Ecto neural progenitor cell (in vitro differentiated cells): ENCODE data around the gene CYTH3.

Experiments used
- DNase-seq: peaks from one replicate; pipeline ENCODE4 v3.0.0-alpha.2; 2018; ENCODE audit warnings: low spot score

The CYTH3 gene

DNA sequence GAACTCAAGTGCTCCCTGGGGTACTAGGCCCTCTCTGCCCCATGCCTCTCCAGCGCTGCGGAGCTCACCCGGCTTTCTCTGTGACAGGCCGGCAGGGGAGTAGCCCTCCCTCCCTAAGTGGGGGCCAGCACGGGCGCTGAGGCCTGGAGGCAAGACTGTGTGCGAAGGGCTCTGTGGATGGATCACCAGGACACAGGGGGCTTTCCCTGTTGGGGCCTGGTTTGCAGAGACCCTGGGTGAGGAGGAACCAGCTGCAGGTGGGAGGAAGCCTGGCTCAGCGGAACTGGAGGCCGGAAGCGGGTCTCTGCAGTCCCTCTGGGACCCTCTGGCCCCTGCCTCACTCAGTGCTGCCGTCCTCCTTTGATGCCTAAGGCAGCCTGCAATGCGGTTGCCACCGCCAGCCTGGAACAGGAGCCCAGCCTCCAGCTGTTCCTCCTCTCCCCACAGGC lies 106.0 kb downstream of the CYTH3 start:
- no peak for DNase-seq

DNA sequence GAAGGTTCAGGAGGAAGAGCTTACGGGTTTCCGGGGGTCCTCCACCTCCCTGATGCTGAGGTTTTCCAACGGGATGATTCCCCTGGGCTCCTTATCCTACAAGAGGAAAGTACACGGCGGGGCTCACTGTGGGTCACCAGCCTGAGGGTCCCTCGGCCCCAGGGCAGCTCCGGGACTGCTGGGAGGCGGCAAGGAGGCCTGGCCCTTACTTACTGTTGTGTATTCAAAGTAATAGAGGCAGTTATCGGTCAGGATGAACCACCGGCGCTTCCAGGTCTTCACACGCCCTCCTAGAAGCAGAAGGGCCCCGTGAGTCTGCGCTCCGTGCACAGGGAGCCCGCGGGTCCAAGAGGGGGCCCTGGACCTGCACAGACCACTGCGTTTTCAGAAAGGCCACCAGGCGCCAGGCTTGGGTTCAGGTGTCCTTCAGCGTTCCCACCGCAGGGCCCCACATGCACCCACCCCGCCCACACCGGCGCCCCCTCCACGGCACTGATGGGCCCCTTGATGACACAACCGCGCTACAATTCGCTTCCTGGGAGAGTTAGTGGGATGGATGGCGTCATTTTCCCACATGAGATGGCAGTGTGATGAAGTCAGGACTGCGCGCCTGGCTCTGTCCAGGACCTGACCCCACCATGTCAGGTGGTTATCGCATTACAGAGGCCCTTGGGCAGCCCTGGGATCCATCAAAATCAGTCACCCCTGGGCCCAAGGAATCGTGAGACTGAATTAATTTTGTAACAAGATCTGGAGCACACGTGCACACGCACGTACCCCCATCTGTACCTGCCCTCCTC lies 106.7 kb downstream of the CYTH3 start:
- no peak for DNase-seq

DNA sequence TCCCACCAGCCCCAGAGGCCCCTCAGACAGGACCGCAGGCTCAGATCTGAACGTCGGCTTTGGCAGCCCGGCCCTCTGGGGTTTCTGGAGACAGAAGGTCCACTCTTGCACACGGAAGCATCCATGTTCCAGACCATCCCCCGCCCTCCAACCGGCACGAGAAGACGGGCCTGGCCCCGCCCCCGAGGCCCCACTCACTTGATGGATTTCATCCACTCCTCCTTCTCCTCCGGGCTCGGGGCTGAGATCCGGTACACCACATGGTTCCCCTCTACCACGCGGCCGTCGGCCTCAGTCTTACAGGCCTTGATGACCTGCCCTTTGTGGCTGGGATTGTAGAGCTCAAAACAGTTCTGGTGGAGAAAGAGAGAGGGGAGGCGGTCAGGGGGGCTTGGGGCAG lies 107.3 kb downstream of the CYTH3 start:
- DNase-seq = no peak

DNA sequence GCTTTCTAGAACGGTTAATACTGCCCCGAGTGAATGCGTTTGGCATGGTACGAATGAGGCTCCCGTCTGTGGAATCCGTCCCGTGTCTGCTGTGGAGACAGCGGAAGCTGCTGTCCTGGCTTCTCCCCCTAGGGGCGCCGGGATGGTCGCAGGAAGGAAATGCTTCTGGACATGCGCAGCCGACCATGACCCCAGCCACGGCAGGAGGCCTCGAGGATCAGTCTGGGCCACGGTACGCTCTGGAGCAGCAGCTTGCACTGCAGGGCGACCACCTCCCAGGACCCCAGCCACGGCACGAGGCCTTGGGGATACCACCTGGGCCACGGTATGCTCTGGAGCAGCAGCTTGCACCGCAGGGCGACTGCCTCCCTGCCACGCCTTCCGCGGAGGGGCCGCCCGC lies 107.9 kb downstream of the CYTH3 start:
- DNase-seq = no peak

DNA sequence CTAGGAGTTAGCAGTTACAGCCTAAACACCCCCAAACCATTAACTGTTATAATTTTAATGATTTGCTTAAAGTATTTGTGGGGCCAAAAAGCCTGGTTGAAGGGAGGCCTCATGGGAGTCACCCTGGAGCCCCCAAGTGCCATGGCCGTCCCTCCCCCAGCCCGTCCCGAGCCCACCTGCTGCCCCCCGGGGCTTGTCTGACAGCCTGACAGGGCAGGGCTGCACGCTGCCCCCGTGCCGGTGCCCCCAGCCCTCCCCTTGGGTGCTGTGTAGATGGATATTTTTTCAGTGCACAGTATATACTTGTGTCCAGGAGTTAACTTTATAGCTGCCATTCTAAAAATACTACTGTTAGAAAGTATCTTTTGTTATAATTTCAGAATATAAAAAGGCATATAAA lies 108.4 kb downstream of the CYTH3 start:
- no peak for DNase-seq

DNA sequence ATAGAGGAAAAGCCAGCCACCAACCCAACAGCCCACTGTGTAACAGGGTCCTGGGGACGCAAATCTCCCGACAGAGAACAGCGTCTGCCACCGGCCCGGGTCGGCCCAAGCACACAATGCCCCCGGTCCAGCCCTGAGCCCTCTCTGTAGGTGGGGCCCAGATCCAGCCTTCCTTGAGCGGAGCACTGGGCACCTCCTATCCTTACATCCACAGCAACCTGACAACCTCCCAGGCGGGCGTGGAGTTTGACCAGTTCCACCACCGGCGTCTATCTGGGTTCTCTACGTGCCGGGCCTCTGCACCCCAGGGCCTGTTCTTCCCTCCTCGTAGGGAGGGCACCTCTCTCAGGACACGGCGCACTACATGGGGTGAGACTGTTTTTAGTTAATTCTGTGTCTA lies 109.0 kb downstream of the CYTH3 start:
- DNase-seq = no peak

DNA sequence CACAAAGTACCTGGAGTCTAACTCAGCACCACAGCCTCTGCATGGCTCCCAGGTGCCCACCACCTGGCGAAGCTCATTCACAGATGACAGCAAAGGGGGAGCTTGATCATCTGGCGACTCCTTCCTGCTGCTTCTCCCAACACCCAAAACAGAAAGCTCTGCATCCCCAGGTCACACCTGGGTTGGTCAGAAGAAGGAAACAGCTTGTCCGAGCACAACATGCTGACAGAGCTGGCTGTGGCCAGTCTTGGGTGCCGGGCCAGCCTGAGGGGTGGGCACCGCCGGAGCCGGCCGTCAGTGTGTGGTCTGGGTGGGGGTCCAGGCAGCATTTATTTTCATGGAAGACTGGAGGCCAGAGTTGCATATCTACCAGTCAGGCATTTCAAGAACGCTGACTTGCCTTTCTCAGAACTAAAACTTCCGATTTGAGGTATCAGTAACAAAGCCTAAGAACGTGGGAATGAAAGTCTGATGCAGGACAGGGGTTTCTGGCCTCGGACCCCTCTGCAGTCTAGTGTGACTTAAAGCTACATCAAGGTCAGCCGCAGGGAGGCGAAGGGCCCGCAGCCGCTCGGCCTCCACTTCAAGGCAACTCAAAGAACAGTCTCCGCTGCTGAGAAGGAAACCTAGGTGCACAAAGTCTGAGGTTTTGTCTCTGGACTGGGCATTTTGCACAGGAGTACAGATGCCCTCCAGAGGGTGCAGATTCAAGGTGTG lies 109.6 kb downstream of the CYTH3 start:
- no peak for DNase-seq

DNA sequence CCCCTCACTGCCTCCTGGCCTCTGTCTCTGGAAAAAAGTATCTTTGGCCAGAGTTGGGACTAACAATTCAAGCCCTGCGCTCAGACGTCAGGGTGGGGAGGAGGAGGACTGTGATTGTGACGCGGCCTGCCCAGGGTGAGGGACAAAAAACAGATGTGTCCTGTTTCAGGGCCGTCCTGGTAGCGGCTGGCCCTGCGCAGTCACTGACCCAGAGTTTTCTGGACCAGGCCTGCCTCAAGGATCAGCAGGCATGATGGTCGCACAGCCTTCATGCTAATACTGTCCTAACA lies 110.1 kb downstream of the CYTH3 start:
- DNase-seq = no peak

DNA sequence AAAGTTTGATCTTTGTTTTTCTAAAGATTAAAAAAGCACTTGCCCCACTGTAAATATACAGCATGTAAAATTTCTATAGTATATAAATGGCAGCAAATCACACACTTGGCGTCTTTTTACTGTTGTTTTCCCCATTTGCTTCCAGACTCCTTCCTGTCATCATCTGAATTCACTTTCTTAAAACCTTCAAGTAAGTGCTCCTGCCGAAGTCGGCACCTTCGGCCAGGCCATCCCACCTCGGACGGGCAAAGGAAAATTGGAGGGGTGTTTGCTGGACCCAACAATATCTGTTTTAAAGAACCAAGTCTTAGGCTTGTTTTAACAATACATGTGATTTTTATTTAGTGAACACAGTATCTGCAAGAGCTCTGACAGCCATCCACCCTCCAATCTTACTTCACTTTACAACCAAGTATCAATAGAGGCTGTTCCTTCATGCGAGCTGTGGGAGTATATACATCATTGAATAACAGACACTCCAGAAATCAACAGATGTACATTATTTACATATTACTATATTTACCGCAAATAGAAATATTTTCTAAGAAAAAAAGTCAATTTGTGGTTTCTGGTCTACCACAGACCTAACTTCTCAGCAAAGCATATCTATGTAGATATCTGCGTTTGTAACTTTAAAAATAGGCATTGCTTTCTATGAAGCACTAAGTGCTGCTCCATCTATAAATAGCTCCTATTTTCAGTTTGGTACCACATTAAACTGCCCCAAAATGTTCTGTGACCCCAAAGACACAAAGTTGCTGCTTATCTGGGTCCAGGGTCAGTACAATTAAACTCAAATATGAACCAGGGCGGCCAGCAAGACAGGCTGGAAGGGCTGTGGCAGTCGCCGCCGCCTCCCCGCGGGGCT lies 110.7 kb downstream of the CYTH3 start:
- DNase-seq = no peak

DNA sequence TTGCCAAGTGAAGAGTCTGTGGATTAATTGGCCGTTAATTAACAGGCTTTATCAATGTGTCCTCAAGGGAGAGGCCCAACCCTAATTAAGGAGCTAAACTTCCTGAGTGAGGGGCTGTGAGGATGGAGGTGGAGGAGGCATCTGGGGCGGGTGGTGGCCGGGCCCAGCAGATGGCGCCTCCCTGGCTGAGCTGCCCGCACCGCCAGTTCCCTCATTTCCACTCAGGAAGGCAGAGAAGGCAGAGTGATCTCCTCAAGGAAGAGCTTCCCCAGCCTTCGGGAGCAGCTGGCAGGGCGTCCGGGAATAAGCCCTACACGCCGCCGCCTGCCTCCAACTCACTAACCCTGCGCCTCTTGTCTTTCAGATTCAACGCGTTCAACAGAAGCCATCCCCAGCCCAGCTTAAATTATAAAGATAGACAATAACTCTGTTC lies 112.2 kb downstream of the CYTH3 start:
- peak; percentile 80 for DNase-seq

DNA sequence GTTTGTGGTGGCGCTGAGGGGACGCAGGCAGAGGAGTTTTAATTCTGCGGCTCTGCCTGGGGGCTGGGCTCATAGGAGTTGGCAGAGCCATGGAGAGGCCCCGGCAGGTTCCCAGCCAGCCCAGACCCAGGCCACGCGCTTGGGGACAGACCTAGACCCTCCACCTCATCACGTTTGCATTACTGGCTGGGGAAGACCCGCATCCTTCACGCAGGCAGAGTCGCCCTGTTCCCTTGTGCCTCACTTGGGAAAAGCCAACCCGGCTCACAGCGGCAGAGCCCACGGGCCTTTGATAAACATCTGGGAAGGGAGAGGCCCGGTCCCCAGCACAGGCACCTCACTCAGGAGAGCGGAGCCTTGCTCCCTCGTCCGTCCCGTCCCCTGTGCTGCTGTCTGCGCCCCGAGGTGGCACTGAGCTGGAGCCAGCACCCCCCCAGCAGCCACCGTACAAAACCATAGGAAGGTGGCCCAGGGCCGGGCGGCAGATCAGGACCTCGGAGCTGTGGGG lies 112.8 kb downstream of the CYTH3 start:
- DNase-seq = no peak

DNA sequence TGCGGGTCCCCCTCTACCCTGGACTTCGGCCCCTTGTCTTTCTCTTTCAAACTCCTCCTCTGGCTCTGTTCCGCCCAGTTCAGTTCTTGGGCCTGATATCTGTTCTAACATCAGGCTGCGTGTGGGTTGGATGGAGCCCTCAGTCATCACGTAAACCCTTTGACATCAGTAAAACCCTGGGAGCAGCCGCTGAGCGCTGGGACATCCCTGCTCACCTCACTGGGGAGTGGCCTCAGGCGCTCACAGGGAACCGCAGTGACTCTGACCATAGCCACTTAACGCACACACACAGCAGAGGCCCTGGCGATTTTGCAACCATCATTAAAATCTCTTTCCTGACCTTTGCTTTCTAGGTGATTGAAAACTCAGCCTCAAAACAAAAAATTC lies 113.3 kb downstream of the CYTH3 start:
- DNase-seq = no peak

DNA sequence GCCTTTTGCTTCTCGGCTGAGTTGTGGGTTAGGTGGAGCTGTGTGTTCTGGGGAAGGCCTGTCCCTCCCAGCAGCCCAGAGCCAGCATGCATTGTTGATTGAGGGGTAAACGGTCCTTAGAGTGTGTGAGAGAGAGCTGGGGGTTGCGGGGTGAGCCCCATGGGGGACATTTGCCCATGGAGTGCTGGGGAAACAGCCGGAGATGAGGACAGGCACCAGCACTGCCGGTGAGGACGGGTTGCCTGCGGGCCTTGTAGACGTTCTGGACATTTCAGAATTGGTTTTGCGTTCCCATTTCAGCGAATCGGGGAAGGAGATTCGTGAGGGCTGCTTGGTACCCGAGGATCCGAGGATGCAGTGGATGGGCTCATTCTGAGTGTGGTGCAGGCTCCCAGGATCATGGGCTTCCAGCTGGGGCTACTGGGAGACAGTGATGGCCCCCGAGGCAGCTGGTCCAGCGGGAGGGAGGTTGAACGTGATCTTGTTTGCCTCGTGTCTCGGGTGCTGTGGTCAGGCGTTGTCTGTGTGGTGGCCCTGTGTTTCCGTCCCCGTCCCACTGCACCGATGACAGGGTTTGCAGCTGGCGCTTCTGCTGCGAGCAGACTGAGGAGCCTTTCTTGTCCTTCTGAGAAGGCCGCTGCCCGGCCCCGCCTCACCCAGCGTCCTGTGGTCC lies 113.9 kb downstream of the CYTH3 start:
- DNase-seq = no peak

DNA sequence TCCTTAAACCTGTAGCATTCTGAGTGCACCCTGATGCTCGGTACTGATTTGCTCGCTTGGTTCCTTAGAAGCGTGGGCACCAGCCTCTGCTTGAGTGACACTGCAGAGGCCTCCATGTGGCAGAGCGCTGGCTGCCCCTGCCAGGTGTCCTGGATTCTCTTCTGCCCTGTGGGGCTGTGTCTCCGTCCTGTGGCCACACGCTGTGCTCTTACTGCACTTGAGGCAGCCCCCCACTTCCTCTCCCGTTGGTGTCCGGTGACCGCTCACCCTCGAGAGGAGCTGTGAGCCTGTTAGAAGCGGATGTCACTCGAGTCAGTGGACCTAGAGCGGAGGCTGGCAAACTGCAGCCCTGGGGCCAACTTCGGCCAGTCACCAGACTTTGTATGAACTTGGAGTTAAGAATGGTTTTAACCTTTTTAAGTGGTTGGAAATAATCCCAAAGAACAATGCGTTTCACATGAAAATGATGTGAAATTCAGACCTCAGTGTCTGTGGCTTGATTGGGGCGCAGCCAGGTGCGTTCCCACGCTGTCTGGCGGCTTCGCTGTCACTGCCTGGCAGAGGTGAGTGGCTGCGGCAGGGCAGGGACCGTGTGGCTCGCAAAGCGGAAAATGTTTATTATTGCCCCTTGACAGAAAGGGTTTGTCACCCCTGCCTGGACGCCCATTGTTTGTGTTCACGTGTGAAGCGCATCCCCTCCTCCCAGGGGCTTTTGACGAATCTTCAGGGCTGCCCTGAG lies 114.6 kb downstream of the CYTH3 start:
- DNase-seq = no peak

DNA sequence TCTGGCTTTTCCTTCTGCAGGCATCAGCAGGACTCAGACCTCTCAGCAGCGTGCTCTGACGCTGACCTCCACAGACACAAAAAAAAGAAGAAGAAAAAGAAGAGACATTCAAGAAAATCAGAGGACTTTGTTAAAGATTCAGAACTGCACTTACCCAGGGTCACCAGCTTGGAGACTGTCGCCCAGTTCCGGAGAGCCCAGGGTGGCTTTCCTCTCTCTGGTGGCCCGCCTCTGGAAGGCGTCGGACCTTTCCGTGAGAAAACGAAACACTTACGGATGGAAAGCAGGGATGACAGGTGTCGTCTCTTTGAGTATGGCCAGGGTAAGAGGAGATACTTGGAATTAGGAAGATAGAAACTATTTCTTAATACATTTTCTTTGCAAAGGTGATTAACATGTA lies 115.7 kb downstream of the CYTH3 start:
- no peak for DNase-seq

DNA sequence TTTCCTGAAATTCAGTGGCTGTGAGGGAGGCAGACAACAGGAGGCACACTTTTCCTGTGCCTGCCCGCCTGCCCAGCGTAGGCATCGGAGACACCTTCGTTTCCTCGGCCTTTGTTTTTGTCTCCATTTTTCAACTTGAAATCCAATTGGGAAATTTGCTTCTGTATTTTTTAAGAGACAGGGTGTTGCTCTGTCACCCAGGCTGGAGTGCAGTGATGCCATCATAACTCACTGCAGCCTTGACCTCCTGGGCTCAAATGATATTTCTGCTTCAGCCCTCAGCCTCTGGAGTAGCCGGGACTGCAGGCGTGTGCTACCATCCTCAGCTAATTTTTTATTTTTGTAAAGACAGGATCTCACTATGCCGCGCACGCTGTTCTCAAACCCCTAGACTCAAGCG lies 116.8 kb downstream of the CYTH3 start:
- no peak for DNase-seq

DNA sequence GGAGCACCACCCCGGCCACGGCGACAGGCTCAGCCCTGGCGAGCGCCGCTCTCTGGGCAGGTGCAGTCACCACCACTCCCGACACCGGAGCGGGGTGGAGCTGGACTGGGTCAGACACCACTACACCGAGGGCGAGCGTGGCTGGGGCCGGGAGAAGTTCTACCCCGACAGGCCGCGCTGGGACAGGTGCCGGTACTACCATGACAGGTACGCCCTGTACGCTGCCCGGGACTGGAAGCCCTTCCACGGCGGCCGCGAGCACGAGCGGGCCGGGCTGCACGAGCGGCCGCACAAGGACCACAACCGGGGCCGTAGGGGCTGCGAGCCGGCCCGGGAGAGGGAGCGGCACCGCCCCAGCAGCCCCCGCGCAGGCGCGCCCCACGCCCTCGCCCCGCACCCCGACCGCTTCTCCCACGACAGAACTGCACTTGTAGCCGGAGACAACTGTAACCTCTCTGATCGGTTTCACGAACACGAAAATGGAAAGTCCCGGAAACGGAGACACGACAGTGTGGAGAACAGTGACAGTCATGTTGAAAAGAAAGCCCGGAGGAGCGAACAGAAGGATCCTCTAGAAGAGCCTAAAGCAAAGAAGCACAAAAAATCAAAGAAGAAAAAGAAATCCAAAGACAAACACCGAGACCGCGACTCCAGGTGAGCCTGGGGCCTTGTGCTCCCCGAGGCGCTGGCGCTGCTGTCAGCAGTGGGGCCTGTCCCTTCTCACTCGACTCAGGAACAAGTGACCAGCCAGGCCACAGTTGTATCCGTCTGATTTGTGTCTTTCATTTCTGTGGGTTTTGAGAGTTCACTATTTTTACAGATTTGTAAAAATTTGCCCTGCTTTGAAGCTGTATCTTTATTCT lies 117.7 kb downstream of the CYTH3 start:
- DNase-seq = no peak

DNA sequence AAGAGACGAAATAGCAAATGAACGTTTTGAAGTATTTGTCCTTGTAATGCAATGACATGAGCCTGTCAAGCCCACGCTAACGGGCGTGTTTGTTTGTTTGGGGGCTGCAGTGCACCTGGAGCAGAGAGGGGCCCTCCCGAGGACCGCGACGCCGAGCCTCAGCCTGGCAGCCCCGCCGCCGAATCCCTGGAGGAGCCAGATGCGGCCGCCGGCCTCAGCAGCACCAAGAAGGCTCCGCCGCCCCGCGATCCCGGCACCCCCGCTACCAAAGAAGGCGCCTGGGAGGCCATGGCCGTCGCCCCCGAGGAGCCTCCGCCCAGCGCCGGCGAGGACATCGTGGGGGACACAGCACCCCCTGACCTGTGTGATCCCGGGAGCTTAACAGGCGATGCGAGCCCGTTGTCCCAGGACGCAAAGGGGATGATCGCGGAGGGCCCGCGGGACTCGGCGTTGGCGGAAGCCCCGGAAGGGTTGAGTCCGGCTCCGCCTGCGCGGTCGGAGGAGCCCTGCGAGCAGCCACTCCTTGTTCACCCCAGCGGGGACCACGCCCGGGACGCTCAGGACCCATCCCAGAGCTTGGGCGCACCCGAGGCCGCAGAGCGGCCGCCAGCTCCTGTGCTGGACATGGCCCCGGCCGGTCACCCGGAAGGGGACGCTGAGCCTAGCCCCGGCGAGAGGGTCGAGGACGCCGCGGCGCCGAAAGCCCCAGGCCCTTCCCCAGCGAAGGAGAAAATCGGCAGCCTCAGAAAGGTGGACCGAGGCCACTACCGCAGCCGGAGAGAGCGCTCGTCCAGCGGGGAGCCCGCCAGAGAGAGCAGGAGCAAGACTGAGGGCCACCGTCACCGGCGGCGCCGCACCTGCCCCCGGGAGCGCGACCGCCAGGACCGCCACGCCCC lies 118.5 kb downstream of the CYTH3 start:
- no peak for DNase-seq

DNA sequence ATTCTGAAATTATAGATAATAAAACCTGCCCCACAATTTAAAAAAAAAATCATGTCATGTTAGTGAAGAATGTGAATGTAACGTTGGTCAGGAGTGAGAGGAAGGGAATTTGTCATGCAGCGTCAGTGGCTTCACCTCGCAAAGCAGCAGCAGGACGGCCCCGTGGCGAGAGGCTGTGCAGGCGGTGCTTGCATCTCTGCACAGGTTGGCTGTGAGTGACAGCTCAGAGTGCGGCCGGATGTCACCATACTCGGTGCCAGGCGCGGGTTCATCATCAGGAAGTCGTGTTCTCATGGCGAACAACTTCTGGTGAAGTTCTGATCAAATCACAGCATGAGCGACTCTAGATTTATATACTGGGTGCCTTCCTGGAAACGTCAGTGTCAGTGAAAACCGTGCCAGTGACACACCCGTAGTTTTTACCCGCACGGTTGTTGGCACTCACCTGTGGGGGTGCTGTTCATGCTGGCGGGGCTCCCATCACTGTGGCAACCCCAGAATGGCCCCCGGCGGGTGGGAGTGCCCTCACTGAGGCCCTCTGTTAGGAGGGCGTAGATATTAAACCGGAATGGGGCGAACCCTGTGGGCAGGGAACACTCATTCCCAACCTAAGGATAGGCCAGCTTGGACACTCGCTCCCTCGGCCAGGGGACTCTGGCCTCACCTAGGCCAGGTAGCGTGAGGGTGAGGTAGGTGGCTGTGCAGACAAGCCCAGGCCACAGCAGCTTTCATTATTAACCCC lies 120.3 kb downstream of the CYTH3 start:
- no peak for DNase-seq
